ENCODE measurements around the gene SHROOM2. TPM values are rescaled to one million over a fixed set of nuclear protein-coding genes. Genes with fewer than 3 reads are reported as not detected.

The SHROOM2 gene
- total RNA-seq, 8 experiments from 2014 or later: 2.5 to 65.1 (median 18.8) TPM

GRCh38 chrX:9865804-9866472 is 79.7 kb downstream of the SHROOM2 start:
- Histone ChIP-seq H3K27ac (no peak overlapping the region), H3K4me3 (no peak overlapping the region), H3K4me1 (replicated peaks in 1 of 2) (peaks cover 2 to 9% of the 10 kb centered on the region in 2 donors)
- in situ Hi-C loops (cut with MboI; ENCODE audit: low pct_unique_long_range_greater_than_20kb in 2 of 9, low sequenced_read_pairs in 9 of 9, unreplicated experiment in 9 of 9): no loop called here
- peak in 3 of 8 experiments; percentile 21 to 67 (median 58) for ATAC-seq (replicated peaks in 6 of 8)
- WGBS, 10 experiments: 49 to 100% (median 84%) methylated on average over 1 to 6 of the region's 12 CpGs; no CpG with 5 or more reads in 7 of the 10 experiments

- peak in 4 of 8 experiments; percentile 26 to 87 (median 66) for ATAC-seq (replicated peaks in 6 of 8)
- H3K27ac ChIP-seq: no peak overlapping the region
- in situ Hi-C loops (cut with MboI; ENCODE audit: low pct_unique_long_range_greater_than_20kb in 2 of 9, low sequenced_read_pairs in 9 of 9, unreplicated experiment in 9 of 9): no loop called here
- H3K4me3 ChIP-seq: no peak overlapping the region
- H3K4me1 ChIP-seq (replicated peaks in 1 of 2): peaks cover 2 to 9% of the 10 kb centered on the region in 2 donors
- WGBS, 10 experiments: 0 to 50% (median 21%) methylated on average over 1 to 9 of the region's 13 CpGs; no CpG with 5 or more reads in 5 of the 10 experiments
Observed at GRCh38 chrX:9866633-9867032, 80.4 kb downstream of the SHROOM2 start.

- WGBS, 10 experiments: 67 to 80% (median 71%) methylated on average over 2 to 8 of the region's 9 CpGs; no CpG with 5 or more reads in 7 of the 10 experiments
- no peak overlapping the region for H3K27ac ChIP-seq
- ATAC-seq (replicated peaks in 6 of 8): no peak
- no peak overlapping the region for H3K4me3 ChIP-seq
- peaks cover 2 to 9% of the 10 kb centered on the region in 2 donors for H3K4me1 ChIP-seq (replicated peaks in 1 of 2)
- in situ Hi-C loops (cut with MboI; ENCODE audit: low pct_unique_long_range_greater_than_20kb in 2 of 9, low sequenced_read_pairs in 9 of 9, unreplicated experiment in 9 of 9): no loop called here
Observed at GRCh38 chrX:9867226-9867625, 81.0 kb downstream of the SHROOM2 start.

- no peak for ATAC-seq (replicated peaks in 6 of 8)
- 39 to 57% methylated on average over 3 of the region's 4 CpGs; no CpG with 5 or more reads in 8 of the 10 experiments for WGBS, 10 experiments
- in situ Hi-C loops (cut with MboI; ENCODE audit: low pct_unique_long_range_greater_than_20kb in 2 of 9, low sequenced_read_pairs in 9 of 9, unreplicated experiment in 9 of 9): no loop called here
- Histone ChIP-seq H3K4me1 (replicated peaks in 1 of 2) (peaks cover 2 to 9% of the 10 kb centered on the region in 2 donors), H3K4me3 (no peak overlapping the region), H3K27ac (no peak overlapping the region)
Observed at GRCh38 chrX:9867753-9868152, 81.5 kb downstream of the SHROOM2 start.

GRCh38 chrX:9871701-9872268 is 85.6 kb downstream of the SHROOM2 start:
- in situ Hi-C loops (cut with MboI; ENCODE audit: low pct_unique_long_range_greater_than_20kb in 2 of 9, low sequenced_read_pairs in 9 of 9, unreplicated experiment in 9 of 9): no loop called here
- peak in 3 of 8 experiments; percentile 81 to 90 (median 86) for ATAC-seq (replicated peaks in 6 of 8)
- 0 to 100% (median 0%) methylated on average over 1 of the region's 1 CpG; no CpG with 5 or more reads in 7 of the 10 experiments for WGBS, 10 experiments
- Histone ChIP-seq H3K27ac (no peak overlapping the region), H3K4me1 (replicated peaks in 1 of 2) (peaks cover 3 to 4% of the 10 kb centered on the region in 2 donors), H3K4me3 (no peak overlapping the region)

GRCh38 chrX:9873360-9873759 is 87.1 kb downstream of the SHROOM2 start:
- H3K4me1 ChIP-seq (replicated peaks in 1 of 2): peaks cover 13 to 16% of the 10 kb centered on the region in 2 donors
- no peak overlapping the region for H3K27ac ChIP-seq
- 50 to 100% (median 96%) methylated on average over 1 to 4 of the region's 12 CpGs; no CpG with 5 or more reads in 7 of the 10 experiments for WGBS, 10 experiments
- no peak for ATAC-seq (replicated peaks in 6 of 8)
- in situ Hi-C loops (cut with MboI; ENCODE audit: low pct_unique_long_range_greater_than_20kb in 2 of 9, low sequenced_read_pairs in 9 of 9, unreplicated experiment in 9 of 9): no loop called here
- no peak overlapping the region for H3K4me3 ChIP-seq

- in situ Hi-C loops (cut with MboI; ENCODE audit: low pct_unique_long_range_greater_than_20kb in 2 of 9, low sequenced_read_pairs in 9 of 9, unreplicated experiment in 9 of 9): no loop called here
- no peak overlapping the region for H3K27ac ChIP-seq
- peak in 1 of 8 experiments; percentile 26 for ATAC-seq (replicated peaks in 6 of 8)
- no peak overlapping the region for H3K4me3 ChIP-seq
- WGBS, 10 experiments: 10 to 100% (median 72%) methylated on average over 1 to 8 of the region's 9 CpGs; no CpG with 5 or more reads in 5 of the 10 experiments
- peaks cover 17 to 22% of the 10 kb centered on the region in 2 donors for H3K4me1 ChIP-seq (replicated peaks in 1 of 2)
Observed at GRCh38 chrX:9873952-9874351, 87.7 kb downstream of the SHROOM2 start.

- Histone ChIP-seq H3K4me1 (replicated peaks in 1 of 2) (peaks cover 17 to 25% of the 10 kb centered on the region in 2 donors), H3K27ac (no peak overlapping the region), H3K4me3 (no peak overlapping the region)
- in situ Hi-C loops (cut with MboI; ENCODE audit: low pct_unique_long_range_greater_than_20kb in 2 of 9, low sequenced_read_pairs in 9 of 9, unreplicated experiment in 9 of 9): no loop called here
- 20 to 100% (median 100%) methylated on average over 1 to 5 of the region's 6 CpGs; no CpG with 5 or more reads in 6 of the 10 experiments for WGBS, 10 experiments
- ATAC-seq (replicated peaks in 6 of 8): no peak
Observed at GRCh38 chrX:9874483-9874882, 88.3 kb downstream of the SHROOM2 start.

GRCh38 chrX:9875801-9876200 is 89.6 kb downstream of the SHROOM2 start:
- in situ Hi-C loops (cut with MboI; ENCODE audit: low pct_unique_long_range_greater_than_20kb in 2 of 9, low sequenced_read_pairs in 9 of 9, unreplicated experiment in 9 of 9): loop anchor here in 1 of 9 experiments (25.0 kb wide), 1 partner anchor 236 kb away; no protein-coding TSS in a partner anchor

GRCh38 chrX:9876201-9876600 is 90.0 kb downstream of the SHROOM2 start:
- ATAC-seq (replicated peaks in 6 of 8): no peak
- in situ Hi-C loops (cut with MboI; ENCODE audit: low pct_unique_long_range_greater_than_20kb in 2 of 9, low sequenced_read_pairs in 9 of 9, unreplicated experiment in 9 of 9): loop anchor here in 1 of 9 experiments (25.0 kb wide), 1 partner anchor 236 kb away; no protein-coding TSS in a partner anchor
- H3K4me3 ChIP-seq: no peak overlapping the region
- WGBS, 10 experiments: 8 to 100% (median 90%) methylated on average over 1 to 3 of the region's 4 CpGs; no CpG with 5 or more reads in 5 of the 10 experiments
- no peak overlapping the region for H3K27ac ChIP-seq
- H3K4me1 ChIP-seq (replicated peaks in 1 of 2): peaks cover 17 to 25% of the 10 kb centered on the region in 2 donors

More at GRCh38 chrX:9875801-9876200, 89.6 kb downstream of the SHROOM2 start:
- 39 to 100% (median 83%) methylated on average over 1 to 3 of the region's 3 CpGs; no CpG with 5 or more reads in 6 of the 10 experiments for WGBS, 10 experiments
- ATAC-seq (replicated peaks in 6 of 8): no peak
- Histone ChIP-seq H3K4me1 (replicated peaks in 1 of 2) (peaks cover 17 to 25% of the 10 kb centered on the region in 2 donors), H3K4me3 (no peak overlapping the region), H3K27ac (no peak overlapping the region)

GRCh38 chrX:9878146-9878820 is 92.1 kb downstream of the SHROOM2 start:
- in situ Hi-C loops (cut with MboI; ENCODE audit: low pct_unique_long_range_greater_than_20kb in 2 of 9, low sequenced_read_pairs in 9 of 9, unreplicated experiment in 9 of 9): loop anchor here in 1 of 9 experiments (25.0 kb wide), 1 partner anchor 234 kb away; no protein-coding TSS in a partner anchor
- ATAC-seq (replicated peaks in 6 of 8): peak in 5 of 8 experiments; percentile 64 to 85 (median 81)
- H3K27ac ChIP-seq: peak overlapping the region; percentile 78 to 84
- H3K4me1 ChIP-seq (replicated peaks in 1 of 2): peaks cover 17 to 25% of the 10 kb centered on the region in 2 donors
- no peak overlapping the region for H3K4me3 ChIP-seq
- WGBS, 10 experiments: 0 to 47% (median 36%) methylated on average over 1 to 7 of the region's 12 CpGs; no CpG with 5 or more reads in 4 of the 10 experiments

GRCh38 chrX:9880237-9880636 is 94.0 kb downstream of the SHROOM2 start:
- ATAC-seq (replicated peaks in 6 of 8): no peak
- H3K4me3 ChIP-seq: no peak overlapping the region
- 80 to 96% methylated on average over 1 to 5 of the region's 13 CpGs; no CpG with 5 or more reads in 8 of the 10 experiments for WGBS, 10 experiments

More at GRCh38 chrX:9880237-9880636, 94.0 kb downstream of the SHROOM2 start:
- Histone ChIP-seq H3K27ac (no peak overlapping the region), H3K4me1 (replicated peaks in 1 of 2) (peaks cover 21 to 25% of the 10 kb centered on the region in 2 donors)
- in situ Hi-C loops (cut with MboI; ENCODE audit: low pct_unique_long_range_greater_than_20kb in 2 of 9, low sequenced_read_pairs in 9 of 9, unreplicated experiment in 9 of 9): loop anchor here in 1 of 9 experiments (25.0 kb wide), 1 partner anchor 232 kb away; no protein-coding TSS in a partner anchor

Measured in motor neuron (in vitro differentiated cells).